Posterior vena cava (tissue), 2 donors: ENCODE measurements around the gene RPUSD2. TPM values are rescaled to one million over a fixed set of nuclear protein-coding genes. Genes with fewer than 3 reads are reported as not detected.

Experiments
- DNase-seq: peaks from one replicate; pipeline ENCODE4 v3.0.0-alpha.2; 2020; ENCODE audit warnings: low spot score
- intact Hi-C, 2 donors: fragments of 100-400 bp; cut with DNase I; formaldehyde crosslinking; loops; one replicate each; pipeline versions ENCODE4 v1.14.1 to v1.14.2; 2022 to 2023
- total RNA-seq, 2 donors: library from RNA; stranded (reverse); fragmentation: NEBNext Ultra II Directional; extraction: Animal tissue kit (Norgen Biotek cat#: 25700); gene quantifications; one replicate each; pipeline ENCODE4 v1.2.1, GENCODE V29; 2021
- donor health status: DM: yes; HTN: yes; CAD: no.
- donor health status: DM: yes; HTN: yes; CAD: no.

RPUSD2 gene
- total RNA-seq, 2 donors from 2014 or later, result 5.0 to 6.8 TPM

- no peak for DNase-seq
- intact Hi-C loops, result no loop called here
Observed at GRCh38 chr15:40600956-40601355, 31.9 kb downstream of the RPUSD2 start.

- intact Hi-C loops, result no loop called here
Observed at GRCh38 chr15:40603935-40604334, 34.8 kb downstream of the RPUSD2 start.

GRCh38 chr15:40613080-40613479, 44.0 kb downstream of the RPUSD2 start:
- DNase-seq, result no peak
- intact Hi-C loops, result no loop called here

More at GRCh38 chr15:40603935-40604334, 34.8 kb downstream of the RPUSD2 start:
- no peak for DNase-seq

GRCh38 chr15:40618023-40618422, 48.9 kb downstream of the RPUSD2 start:
- intact Hi-C loops, result no loop called here
- no peak for DNase-seq

DNA sequence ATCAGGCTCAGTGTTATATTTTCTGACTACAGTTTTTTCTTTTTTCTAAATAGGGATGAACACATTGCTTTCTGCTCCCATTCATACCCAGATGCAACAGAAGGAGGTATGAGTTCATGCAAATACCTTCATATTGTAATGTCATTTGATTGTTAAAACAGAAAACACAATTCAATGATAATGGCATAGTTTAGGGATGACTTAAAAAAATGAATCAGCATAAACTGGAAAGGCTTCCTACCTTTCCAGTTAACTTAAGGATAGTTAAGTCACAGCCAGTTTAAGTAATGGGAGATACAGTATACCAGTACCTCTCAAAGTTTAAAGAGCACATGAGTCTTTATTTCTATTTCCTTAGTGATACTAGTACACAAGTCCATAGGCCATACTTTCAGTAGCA, 49.8 kb downstream of the RPUSD2 start:
- intact Hi-C loops, result no loop called here
- DNase-seq, result no peak

DNA sequence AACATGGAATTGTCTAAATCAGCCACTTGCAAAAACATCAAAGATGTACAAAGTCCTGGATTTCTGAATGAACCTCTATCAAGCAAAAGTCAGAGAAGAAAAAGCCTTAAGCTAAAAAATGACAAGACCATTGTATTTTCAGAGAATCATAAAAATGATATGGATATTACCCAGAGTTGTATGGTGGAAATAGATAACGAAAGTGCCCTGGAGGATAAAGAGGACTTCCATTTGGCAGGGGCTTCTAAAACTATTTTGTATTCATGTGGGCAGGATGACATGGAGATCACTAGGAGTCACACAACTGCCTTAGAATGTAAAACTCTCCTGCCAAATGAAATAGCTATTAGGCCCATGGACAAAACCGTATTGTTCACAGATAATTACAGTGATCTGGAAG, 54.3 kb downstream of the RPUSD2 start:
- intact Hi-C loops, result no loop called here
- DNase-seq, result no peak

Other genes starting within 250 kb of the RPUSD2 start
- 10 to 100 TPM; 25.3 to 27.1 TPM for gene INAFM2, start 245.6 kb upstream of the RPUSD2 start, total RNA-seq
- 10 to 100 TPM; 29.2 to 31.2 TPM for gene CCDC9B, start 228.4 kb upstream of the RPUSD2 start, total RNA-seq
- gene PHGR1, start 218.3 kb upstream of the RPUSD2 start, total RNA-seq, result not detected
- under 1 TPM; 0.05 to 0.32 TPM for gene DISP2, start 211.1 kb upstream of the RPUSD2 start, total RNA-seq
- gene KNSTRN, start 186.6 kb upstream of the RPUSD2 start, total RNA-seq, result 1 to 10 TPM; 5.4 to 8.4 TPM
- gene IVD, start 163.5 kb upstream of the RPUSD2 start, total RNA-seq, result 10 to 100 TPM; 24.3 to 38.9 TPM
- 10 to 100 TPM; 11.9 to 13.8 TPM for gene BAHD1, start 128.3 kb upstream of the RPUSD2 start, total RNA-seq
- 10 to 100 TPM; 11.8 to 15.8 TPM for gene CHST14, start 98.3 kb upstream of the RPUSD2 start, total RNA-seq
- 10 to 100 TPM; 27.0 to 31.1 TPM for gene CCDC32, start 4.3 kb upstream of the RPUSD2 start, total RNA-seq
- gene KNL1, start 24.9 kb downstream of the RPUSD2 start, total RNA-seq, result under 1 TPM; 0.52 to 0.79 TPM
- gene RAD51, start 125.9 kb downstream of the RPUSD2 start, total RNA-seq, result 1 to 10 TPM in 1 of 2 donors, under 1 TPM in 1; 0.52 to 1.0 TPM
- 10 to 100 TPM; 22.3 to 23.6 TPM for gene RMDN3, start 186.0 kb downstream of the RPUSD2 start, total RNA-seq
- gene GCHFR, start 194.8 kb downstream of the RPUSD2 start, total RNA-seq, result 1 to 10 TPM; 7.1 to 8.9 TPM
- gene C15orf62, start 200.7 kb downstream of the RPUSD2 start, total RNA-seq, result under 1 TPM; 0.10 to 0.28 TPM
- 1 to 10 TPM; 8.3 to 8.6 TPM for gene ZFYVE19, start 237.8 kb downstream of the RPUSD2 start, total RNA-seq
- gene DNAJC17, start 238.2 kb downstream of the RPUSD2 start, total RNA-seq, result 10 to 100 TPM; 18.3 to 22.9 TPM